Mammary epithelial cell (primary cell): ENCODE data around the gene TRPC5OS.

Experiments
- CTCF ChIP-seq, 2 donors: IDR thresholded peaks in 1 of 2; conservative IDR thresholded peaks in 1 of 2; 2 replicates each; pipeline ENCODE4 v1.5.1; 2011 to 2012; ENCODE audit warnings: inconsistent platforms in 2 of 2, low read length in 2 of 2, mild to moderate bottlenecking in 2 of 2, control low read depth in 1 of 2, low read depth in 1 of 2; ENCODE audit not compliant: insufficient read depth in 1 of 2; ENCODE audit errors: extremely low read depth in 1 of 2
- EZH2 ChIP-seq: IDR thresholded peaks from 2 replicates; pipeline ENCODE4 v1.6.1; 2012; ENCODE audit warnings: low read length, inconsistent platforms, borderline replicate concordance

- TF ChIP-seq CTCF (conservative IDR thresholded peaks at IDR 0.05 in 1 of 2, IDR thresholded peaks at IDR 0.05 in 1 of 2; ENCODE audit: extremely low read depth in 1 of 2, insufficient read depth in 1 of 2, low read depth in 1 of 2, low read length in 2 of 2) = no peak
- no peak for TF ChIP-seq EZH2
These were observed 25.0 kb upstream of the TRPC5OS start for GRCh38 chrX:111850975-111851374.
